Measurements from ENCODE around the gene ADGRE3.

The ADGRE3 gene

DNA sequence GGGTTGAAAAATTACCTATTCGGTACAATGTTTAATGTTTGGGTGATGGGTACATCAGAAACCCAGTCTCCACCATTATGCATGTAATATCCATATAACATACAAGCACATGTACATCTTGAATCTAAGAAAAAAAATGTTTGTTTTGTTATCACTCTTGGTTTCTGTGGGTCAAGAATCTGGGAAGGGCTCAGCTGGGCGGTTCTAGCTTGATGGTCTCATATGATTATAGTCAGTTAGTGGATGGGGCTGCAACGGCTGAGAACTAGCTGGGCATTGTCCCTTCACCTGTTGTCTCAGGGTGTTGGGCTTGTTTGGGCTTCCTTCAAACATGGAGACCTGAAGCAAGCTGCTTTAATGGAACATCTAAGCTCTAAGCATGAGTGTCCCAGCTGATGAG lies 4.7 kb downstream of the ADGRE3 start:
- DNase-seq (ENCODE audit: low spot score), result no peak
- TF ChIP-seq, protein P1, sequence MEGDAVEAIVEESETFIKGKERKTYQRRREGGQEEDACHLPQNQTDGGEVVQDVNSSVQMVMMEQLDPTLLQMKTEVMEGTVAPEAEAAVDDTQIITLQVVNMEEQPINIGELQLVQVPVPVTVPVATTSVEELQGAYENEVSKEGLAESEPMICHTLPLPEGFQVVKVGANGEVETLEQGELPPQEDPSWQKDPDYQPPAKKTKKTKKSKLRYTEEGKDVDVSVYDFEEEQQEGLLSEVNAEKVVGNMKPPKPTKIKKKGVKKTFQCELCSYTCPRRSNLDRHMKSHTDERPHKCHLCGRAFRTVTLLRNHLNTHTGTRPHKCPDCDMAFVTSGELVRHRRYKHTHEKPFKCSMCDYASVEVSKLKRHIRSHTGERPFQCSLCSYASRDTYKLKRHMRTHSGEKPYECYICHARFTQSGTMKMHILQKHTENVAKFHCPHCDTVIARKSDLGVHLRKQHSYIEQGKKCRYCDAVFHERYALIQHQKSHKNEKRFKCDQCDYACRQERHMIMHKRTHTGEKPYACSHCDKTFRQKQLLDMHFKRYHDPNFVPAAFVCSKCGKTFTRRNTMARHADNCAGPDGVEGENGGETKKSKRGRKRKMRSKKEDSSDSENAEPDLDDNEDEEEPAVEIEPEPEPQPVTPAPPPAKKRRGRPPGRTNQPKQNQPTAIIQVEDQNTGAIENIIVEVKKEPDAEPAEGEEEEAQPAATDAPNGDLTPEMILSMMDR (IDR thresholded peaks at IDR 0.05; ENCODE audit: extremely low read depth, missing control alignments), result no peak

DNA sequence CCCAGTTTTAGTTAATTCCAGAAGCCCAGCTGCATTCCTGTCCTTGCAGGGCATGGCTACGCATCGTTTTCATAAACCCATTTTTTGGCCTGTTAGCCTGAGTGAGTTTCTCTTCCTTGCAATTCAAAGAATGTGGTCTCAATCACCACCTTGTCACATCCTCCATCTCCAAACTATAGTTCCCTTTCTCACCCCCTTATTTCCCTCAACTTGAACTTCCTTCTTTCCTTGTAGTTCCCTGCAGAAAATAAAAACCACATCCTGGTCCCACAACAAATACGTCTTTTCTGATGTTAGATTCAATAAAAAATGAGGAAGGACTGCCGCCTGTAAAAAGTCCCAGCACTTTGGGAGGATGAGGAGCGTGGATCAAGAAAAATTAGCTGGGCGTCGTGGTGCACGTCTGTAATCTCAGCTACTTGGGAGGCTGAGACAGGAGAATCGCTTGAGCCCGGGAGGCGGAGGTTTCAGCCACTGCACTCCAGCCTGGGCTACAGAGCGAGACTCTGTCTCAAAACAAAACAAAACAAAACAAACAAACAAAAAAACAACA lies 13.2 kb downstream of the ADGRE3 start:
- DNase-seq (ENCODE audit: low spot score), result no peak
- TF ChIP-seq, protein P1 (IDR thresholded peaks at IDR 0.05; ENCODE audit: extremely low read depth, missing control alignments), result no peak

DNA sequence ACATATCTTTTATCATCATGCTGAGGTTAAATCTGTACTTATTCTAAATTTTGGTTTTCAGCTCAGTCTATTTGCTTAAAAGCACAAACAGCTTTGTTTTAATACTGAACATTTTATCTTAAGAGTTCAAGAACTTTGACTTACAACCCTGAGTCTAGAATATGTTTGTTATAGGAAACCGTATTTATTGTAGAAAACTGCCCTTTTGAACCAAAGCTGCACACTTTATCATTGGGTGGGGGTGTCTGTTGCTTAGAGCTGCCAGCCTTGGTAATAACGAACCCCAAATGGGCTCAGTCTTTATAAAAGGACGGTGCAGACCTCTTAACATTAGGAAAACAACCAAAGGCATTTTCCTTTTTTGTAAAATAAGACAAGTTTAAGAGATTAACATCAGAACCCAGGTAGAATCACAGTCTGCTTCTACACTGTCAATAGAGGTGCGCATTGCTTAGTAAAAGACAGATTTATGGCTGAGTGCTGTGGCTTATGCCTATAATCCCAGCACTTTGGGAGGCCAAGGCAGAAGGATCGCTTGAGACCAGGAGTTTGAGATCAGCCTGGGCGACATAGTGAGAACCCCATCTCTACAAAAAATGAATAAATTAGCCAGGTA lies 14.7 kb downstream of the ADGRE3 start:
- no peak for DNase-seq (ENCODE audit: low spot score)
- TF ChIP-seq, protein P1 (IDR thresholded peaks at IDR 0.05; ENCODE audit: extremely low read depth, missing control alignments), result no peak

DNA sequence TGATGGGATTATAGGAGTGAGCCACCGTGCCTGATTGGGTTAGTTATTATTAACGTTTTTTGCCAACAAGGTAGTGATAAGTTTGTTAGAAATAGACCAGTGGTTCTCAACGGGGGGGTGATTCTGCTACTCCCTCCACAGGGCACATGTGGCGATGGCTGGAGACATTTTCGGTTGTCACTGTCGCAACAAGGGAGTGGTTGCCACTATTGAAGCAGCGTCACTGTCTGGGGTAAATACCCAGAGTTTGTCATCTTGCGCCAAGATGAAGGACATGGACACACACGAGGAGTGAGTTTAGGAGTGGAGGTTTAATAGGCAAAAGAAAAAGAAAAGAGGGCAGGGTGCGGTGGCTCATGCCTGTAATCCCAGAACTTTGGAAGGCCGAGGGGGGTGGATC lies 18.9 kb downstream of the ADGRE3 start:
- TF ChIP-seq, protein P1 (IDR thresholded peaks at IDR 0.05; ENCODE audit: extremely low read depth, missing control alignments), result no peak
- DNase-seq (ENCODE audit: low spot score), result no peak

DNA sequence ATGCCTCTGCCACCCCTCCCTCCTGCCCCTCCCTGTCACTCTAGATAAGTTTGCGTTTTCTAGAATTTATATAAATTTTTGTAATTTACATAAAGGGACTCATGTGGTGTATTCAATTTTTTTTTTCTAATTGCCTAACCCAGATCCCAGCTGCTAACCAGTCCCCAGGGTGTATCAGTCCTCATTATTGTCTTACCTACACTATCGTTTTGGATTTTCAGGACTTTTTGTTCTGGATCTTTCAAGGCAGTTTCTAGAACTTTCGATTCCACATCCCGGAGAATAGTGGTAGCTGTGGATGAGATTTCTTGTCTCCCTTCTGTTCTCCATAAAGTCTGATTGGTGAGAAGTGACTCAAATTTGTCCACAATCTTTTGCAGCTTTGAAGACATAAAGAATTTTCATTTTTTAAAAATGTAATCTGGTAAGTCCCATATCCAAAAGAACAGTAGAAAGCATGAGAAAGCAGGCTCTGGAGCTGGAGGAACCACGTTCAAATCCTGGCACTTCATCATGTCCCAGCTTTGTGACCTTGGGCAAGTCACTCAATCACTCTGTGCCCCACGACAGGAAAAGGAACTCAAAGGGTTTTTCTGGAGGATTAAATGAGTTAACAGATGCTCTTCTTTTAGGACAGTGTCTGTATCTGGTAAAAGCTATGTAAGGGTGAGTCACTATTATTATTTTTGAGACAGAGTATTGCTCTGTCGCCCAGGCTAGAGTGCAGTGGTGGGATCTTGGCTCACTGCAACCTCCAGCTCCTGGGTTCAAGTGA lies 19.7 kb downstream of the ADGRE3 start:
- no peak for DNase-seq (ENCODE audit: low spot score)
- TF ChIP-seq, protein P1 (IDR thresholded peaks at IDR 0.05; ENCODE audit: extremely low read depth, missing control alignments), result no peak

DNA sequence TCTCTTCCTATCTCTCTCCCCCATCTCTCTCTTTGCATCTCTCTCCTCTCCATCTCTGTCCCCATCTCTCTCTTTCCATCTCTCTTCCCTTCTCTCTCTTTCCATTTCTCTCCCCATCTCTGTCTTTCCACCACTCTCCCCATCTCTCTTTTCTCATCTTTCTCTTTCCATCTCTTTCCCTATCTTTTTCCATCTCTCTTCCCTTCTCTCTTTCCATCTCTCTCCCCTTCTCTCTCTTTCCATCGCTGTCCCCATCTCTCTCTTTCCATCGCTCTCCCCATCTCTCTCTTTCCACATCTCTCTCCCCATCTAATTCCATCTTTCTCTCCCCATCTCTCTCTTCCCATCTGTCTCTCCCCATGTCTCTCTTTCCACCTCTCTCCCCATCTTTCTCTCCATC lies 24.5 kb downstream of the ADGRE3 start:
- TF ChIP-seq, protein P1 (IDR thresholded peaks at IDR 0.05; ENCODE audit: extremely low read depth, missing control alignments), result no peak
- no peak for DNase-seq (ENCODE audit: low spot score)

DNA sequence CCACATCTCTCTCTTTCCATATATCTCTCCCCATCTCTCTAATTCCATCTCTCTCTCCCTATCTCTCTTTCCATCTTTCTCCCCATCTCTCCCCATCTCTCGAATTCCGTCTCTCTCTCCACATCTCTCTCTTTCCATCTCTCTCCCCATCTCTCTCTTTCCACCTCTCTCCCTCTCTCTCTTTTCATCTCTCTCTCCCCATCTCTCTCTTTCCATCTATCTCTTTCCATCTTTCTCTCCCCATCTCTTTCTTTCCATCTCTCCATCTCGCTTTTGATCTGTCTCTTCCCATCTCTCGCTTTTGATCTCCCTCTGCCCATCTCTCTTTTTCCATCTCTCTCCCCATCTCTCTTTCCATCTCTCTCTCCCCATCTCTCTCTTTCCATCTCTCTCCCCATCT lies 25.6 kb downstream of the ADGRE3 start:
- no peak for DNase-seq (ENCODE audit: low spot score)
- TF ChIP-seq, protein P1 (IDR thresholded peaks at IDR 0.05; ENCODE audit: extremely low read depth, missing control alignments), result no peak
